ENCODE data around the gene RTL10. TPM values are rescaled to one million over a fixed set of nuclear protein-coding genes. Genes with fewer than 3 reads are reported as not detected.

The RTL10 gene
- total and polyA plus RNA-seq, 2 of the 4 experiments (the other 2 are of a cell fraction): 8.6 to 12.1 TPM

DNA sequence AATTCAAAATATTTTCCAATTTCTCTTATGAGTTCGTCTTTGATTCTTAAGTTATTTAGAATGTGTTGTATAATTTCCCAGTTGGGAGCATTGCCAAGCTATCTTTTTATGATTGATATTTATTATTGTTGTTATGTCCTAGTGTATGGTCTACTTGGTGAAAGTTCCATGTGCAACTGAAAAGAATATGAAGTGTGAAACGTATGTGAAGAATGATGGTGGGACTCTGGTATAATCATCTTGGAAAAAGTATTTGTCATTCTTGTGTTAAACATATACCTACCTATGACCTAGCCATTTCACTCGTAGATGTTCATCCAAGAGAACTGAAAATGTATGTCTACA is 12.0 kb upstream of the RTL10 start:
- H2AK9ac ChIP-seq (replicated peaks; ENCODE audit: low read depth, low read length, poor library complexity): no peak overlapping the region
- no peaks in the 10 kb centered on the region for H3K36me3 ChIP-seq (ENCODE audit: control insufficient read depth, insufficient read depth, low read length)
- ChIA-PET CTCF (no interaction called here), POLR2A (ENCODE audit: unreplicated experiment) (no interaction called here)
- H3K14ac ChIP-seq (replicated peaks; ENCODE audit: low read depth, low read length): no peak overlapping the region
- no peak overlapping the region for H4K8ac ChIP-seq (ENCODE audit: low read depth in 2 of 2, low read length in 2 of 2)
- no peak overlapping the region for H3K9ac ChIP-seq (ENCODE audit: low read depth, low read length)
- DNase-seq: no peak
- H3K18ac ChIP-seq (ENCODE audit: low read depth, low read length): no peak overlapping the region
- H2AK5ac ChIP-seq (ENCODE audit: low read depth, low read length): no peak overlapping the region
- no peak overlapping the region for H3K4ac ChIP-seq (ENCODE audit: low read depth, low read length)
- 0 out of 2 replicates have a peak, but pooled peaks cover 2% of the 10 kb centered on the region for H3K9me1 ChIP-seq (ENCODE audit: insufficient read depth, low read length)
- H4K5ac ChIP-seq (ENCODE audit: low read depth, low read length): no peak overlapping the region
- TF ChIP-seq, protein P1, sequence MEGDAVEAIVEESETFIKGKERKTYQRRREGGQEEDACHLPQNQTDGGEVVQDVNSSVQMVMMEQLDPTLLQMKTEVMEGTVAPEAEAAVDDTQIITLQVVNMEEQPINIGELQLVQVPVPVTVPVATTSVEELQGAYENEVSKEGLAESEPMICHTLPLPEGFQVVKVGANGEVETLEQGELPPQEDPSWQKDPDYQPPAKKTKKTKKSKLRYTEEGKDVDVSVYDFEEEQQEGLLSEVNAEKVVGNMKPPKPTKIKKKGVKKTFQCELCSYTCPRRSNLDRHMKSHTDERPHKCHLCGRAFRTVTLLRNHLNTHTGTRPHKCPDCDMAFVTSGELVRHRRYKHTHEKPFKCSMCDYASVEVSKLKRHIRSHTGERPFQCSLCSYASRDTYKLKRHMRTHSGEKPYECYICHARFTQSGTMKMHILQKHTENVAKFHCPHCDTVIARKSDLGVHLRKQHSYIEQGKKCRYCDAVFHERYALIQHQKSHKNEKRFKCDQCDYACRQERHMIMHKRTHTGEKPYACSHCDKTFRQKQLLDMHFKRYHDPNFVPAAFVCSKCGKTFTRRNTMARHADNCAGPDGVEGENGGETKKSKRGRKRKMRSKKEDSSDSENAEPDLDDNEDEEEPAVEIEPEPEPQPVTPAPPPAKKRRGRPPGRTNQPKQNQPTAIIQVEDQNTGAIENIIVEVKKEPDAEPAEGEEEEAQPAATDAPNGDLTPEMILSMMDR (conservative IDR thresholded peaks at IDR 0.05; ENCODE audit: low read depth, low read length): no peak
- TF ChIP-seq CEBPB (IDR thresholded peaks at IDR 0.05; ENCODE audit: low read depth, low read length) (no peak), MAFK (IDR thresholded peaks at IDR 0.05; ENCODE audit: low read depth, low read length) (no peak), RCOR1 (IDR thresholded peaks at IDR 0.05; ENCODE audit: insufficient replicate concordance, low read length) (no peak), NFE2L2 (IDR thresholded peaks at IDR 0.05; ENCODE audit: low read depth, low read length) (no peak), RAD21 (IDR thresholded peaks at IDR 0.05; ENCODE audit: low read length) (no peak), POLR2A (IDR thresholded peaks at IDR 0.05; ENCODE audit: low read depth, low read length) (no peak), CHD1 (IDR thresholded peaks at IDR 0.05; ENCODE audit: low read depth, low read length) (no peak), MAZ (IDR thresholded peaks at IDR 0.05; ENCODE audit: borderline replicate concordance, low read depth, low read length) (no peak), RFX5 (IDR thresholded peaks at IDR 0.05; ENCODE audit: low read depth, low read length) (no peak), SMC3 (IDR thresholded peaks at IDR 0.05; ENCODE audit: low read depth, low read length) (no peak), BHLHE40 (IDR thresholded peaks at IDR 0.05; ENCODE audit: low read depth, low read length) (no peak)
- TF ChIP-seq, protein P2, sequence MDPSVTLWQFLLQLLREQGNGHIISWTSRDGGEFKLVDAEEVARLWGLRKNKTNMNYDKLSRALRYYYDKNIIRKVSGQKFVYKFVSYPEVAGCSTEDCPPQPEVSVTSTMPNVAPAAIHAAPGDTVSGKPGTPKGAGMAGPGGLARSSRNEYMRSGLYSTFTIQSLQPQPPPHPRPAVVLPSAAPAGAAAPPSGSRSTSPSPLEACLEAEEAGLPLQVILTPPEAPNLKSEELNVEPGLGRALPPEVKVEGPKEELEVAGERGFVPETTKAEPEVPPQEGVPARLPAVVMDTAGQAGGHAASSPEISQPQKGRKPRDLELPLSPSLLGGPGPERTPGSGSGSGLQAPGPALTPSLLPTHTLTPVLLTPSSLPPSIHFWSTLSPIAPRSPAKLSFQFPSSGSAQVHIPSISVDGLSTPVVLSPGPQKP (IDR thresholded peaks at IDR 0.05; ENCODE audit: borderline replicate concordance, low read depth, low read length): no peak
- no peak for ATAC-seq (ENCODE audit: low read depth)
- H2BK120ac ChIP-seq (ENCODE audit: low read depth, low read length): no peak overlapping the region
- intact Hi-C loops (cut with micrococcal nuclease): no loop called here
- no peaks in the 10 kb centered on the region for H4K20me1 ChIP-seq (ENCODE audit: insufficient read depth, low read length)
- no peak overlapping the region for H3K23ac ChIP-seq (ENCODE audit: low read depth, low read length)
- H2BK15ac ChIP-seq (ENCODE audit: low read depth, low read length): no peak overlapping the region
- no peaks in the 10 kb centered on the region for H3K4me1 ChIP-seq (ENCODE audit: control insufficient read depth, insufficient read depth, low read length)
- WGBS, 2 experiments (ENCODE audit: extremely low coverage in 2 of 2, insufficient read length in 1 of 2): no CpG with 5 or more reads among the region's 3 CpGs
- no peak overlapping the region for H2BK5ac ChIP-seq (ENCODE audit: low read depth, low read length, poor library complexity, severe bottlenecking)
- H3K9me3 ChIP-seq (ENCODE audit: control insufficient read depth, insufficient read depth, low read length): no peaks in the 10 kb centered on the region
- dilution Hi-C loops (cut with HindIII; ENCODE audit: low sequenced_read_pairs, unreplicated experiment): no loop called here
- no peaks in the 10 kb centered on the region for H3K27me3 ChIP-seq (ENCODE audit: control insufficient read depth, insufficient read depth, low read length)
- no peak overlapping the region for H3K4me2 ChIP-seq (ENCODE audit: low read depth, low read length)
- in situ Hi-C loops (cut with MboI; ENCODE audit: low sequenced_read_pairs): no loop called here
- BruUV-seq (replicated peaks): no TSS peak
- no peak overlapping the region for H4K91ac ChIP-seq (ENCODE audit: insufficient read depth, low read depth, low read length)
- no peak overlapping the region for H2AFZ ChIP-seq (replicated peaks; ENCODE audit: low read length, poor library complexity)
- H3K27ac ChIP-seq (ENCODE audit: insufficient read depth, low read length): no peak overlapping the region
- H3K79me1 ChIP-seq (ENCODE audit: low read depth in 1 of 2, low read length in 2 of 2): no peaks in the 10 kb centered on the region
- H3K4me3 ChIP-seq (ENCODE audit: insufficient read depth, low read depth, low read length): no peak overlapping the region
- H2BK20ac ChIP-seq (ENCODE audit: low read depth, low read length): no peak overlapping the region
- H3K56ac ChIP-seq (ENCODE audit: extremely low read depth, insufficient read depth, low read length): no peak overlapping the region
